ENCODE data around the gene LARGE2. TPM values are rescaled to one million over a fixed set of nuclear protein-coding genes. Genes with fewer than 3 reads are reported as not detected.

Gene LARGE2
- total RNA-seq, 2 experiments from 2014 or later = 2.7 to 3.5 TPM

DNA sequence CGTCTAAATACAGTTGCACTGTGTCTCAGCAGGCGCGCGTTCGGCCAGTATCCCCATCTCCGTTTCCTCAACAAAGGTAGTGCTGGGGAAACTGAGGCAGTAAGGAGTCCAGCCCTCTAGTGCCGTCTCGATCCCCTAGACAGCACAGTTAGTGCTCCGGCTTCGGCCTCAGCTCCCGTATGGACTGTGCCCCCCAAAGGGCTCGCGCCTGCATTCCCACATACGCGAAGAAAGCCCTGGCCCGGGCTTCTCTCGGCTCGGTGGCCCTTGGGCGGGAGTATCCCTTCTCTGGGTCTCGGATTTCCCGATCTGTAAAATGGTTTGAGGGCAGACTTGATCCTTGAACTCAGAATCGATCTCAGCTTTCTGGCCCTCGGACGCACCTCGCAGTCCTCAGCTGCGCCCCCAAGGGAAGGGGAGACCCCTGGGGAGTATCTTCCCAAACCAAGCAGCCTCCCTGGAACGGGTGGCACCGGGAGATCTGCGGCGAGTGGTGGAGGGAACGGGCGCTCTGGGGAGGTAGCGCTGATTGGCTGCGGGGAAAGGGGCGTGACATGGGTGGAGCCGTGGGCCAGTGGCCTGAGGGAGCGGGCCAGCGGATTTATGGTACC is 4.0 kb upstream of the LARGE2 start:
- ATAC-seq (ENCODE audit: poor library complexity) (no peak), DNase-seq (peak in 11 of 14 experiments; percentile 28 to 76 (median 41))
- Histone ChIP-seq H3K4me1 (ENCODE audit: insufficient read depth, low read length) (peaks cover 75% of the 10 kb centered on the region), H3K27me3 (ENCODE audit: control insufficient read depth in 1 of 2, insufficient read depth in 2 of 2, low read length in 2 of 2) (peaks cover 3 to 6% of the 10 kb centered on the region in 2 experiments), H3K9me3 (ENCODE audit: control insufficient read depth in 1 of 2, insufficient read depth in 1 of 2, low read length in 2 of 2) (peaks cover 0 to 3% of the 10 kb centered on the region in 2 experiments), H3K27ac (ENCODE audit: low read depth in 1 of 2, low read length in 2 of 2) (peak overlapping the region; percentile 90 to 95), H3K4me3 (ENCODE audit: low read length) (peak overlapping the region; percentile 93), H3K36me3 (ENCODE audit: insufficient read depth, low read length) (peaks cover 31% of the 10 kb centered on the region)
- intact Hi-C loops (cut with DNase I, micrococcal nuclease) = loop anchor here (1.0 to 10.0 kb wide), 6 partner anchors 70 to 784 kb away; partner anchors contain the start of genes AMBRA1 (in 1 of the 2), ARHGAP1 (in 1 of the 2), PHF21A (in 1 of the 2) and PRDM11 (in 1 of the 2)
- Mint-ChIP-seq H3K36me3 (ENCODE audit: low read depth) (peaks cover 37% of the 10 kb centered on the region), H3K4me3 (peak overlapping the region; percentile 99), H3K27ac (peak overlapping the region; percentile 94), H3K27me3 (peaks cover 8% of the 10 kb centered on the region), H3K4me1 (ENCODE audit: low read depth) (peaks cover 58% of the 10 kb centered on the region), H3K9me3 (no peaks in the 10 kb centered on the region)
- CTCF ChIA-PET = interaction anchor here (1.2 to 1.7 kb wide), 3 partner anchors 8 to 75 kb away, joined by 3 to 6 read pairs (median 4); no protein-coding TSS in a partner anchor
- TF ChIP-seq, protein P1, sequence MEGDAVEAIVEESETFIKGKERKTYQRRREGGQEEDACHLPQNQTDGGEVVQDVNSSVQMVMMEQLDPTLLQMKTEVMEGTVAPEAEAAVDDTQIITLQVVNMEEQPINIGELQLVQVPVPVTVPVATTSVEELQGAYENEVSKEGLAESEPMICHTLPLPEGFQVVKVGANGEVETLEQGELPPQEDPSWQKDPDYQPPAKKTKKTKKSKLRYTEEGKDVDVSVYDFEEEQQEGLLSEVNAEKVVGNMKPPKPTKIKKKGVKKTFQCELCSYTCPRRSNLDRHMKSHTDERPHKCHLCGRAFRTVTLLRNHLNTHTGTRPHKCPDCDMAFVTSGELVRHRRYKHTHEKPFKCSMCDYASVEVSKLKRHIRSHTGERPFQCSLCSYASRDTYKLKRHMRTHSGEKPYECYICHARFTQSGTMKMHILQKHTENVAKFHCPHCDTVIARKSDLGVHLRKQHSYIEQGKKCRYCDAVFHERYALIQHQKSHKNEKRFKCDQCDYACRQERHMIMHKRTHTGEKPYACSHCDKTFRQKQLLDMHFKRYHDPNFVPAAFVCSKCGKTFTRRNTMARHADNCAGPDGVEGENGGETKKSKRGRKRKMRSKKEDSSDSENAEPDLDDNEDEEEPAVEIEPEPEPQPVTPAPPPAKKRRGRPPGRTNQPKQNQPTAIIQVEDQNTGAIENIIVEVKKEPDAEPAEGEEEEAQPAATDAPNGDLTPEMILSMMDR (IDR thresholded peaks at IDR 0.05) = no peak
- POLR2A ChIA-PET = interaction anchor here (0.7 to 3.6 kb wide), 13 partner anchors 8 to 675 kb away, joined by 3 to 43 read pairs (median 5); partner anchors contain the start of genes AMBRA1 and CRY2

DNA sequence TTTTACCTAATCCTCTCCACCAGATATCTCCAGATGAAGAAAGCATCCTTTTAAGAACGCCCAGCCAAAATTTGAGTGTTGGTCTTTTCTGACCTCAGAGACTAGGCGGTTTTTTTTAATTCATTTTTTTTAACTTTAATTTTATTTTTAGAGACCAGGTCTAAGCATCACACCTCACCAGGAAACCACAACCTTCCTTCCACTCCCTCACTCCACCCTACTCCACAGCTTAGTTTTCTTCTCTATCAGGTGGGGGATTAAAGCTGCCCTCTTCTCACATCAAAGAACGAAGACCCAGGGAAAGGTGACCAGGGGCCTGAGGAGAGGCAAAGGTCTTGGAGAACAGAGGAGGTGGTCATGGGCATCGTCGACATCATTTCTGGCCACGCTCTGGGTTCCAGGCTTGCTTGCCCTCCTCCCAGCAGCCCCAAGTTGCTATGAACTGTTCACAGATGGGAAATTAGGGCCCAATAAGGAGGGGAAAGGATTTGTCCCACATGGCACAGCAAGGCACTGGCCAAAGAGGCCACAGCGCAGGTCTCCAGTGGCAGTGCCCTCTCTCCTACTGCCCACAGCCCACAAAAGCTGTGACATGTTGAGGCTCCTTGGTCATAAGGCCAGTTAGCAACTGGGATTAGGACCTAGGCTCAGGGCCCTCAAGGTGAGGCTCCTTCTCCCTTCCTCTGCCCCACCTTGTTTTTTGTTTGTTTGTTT is 3.3 kb upstream of the LARGE2 start:
- Histone ChIP-seq H3K9me3 (ENCODE audit: control insufficient read depth in 1 of 2, insufficient read depth in 1 of 2, low read length in 2 of 2) (peaks cover 0 to 3% of the 10 kb centered on the region in 2 experiments), H3K27me3 (ENCODE audit: control insufficient read depth in 1 of 2, insufficient read depth in 2 of 2, low read length in 2 of 2) (peaks cover 4 to 6% of the 10 kb centered on the region in 2 experiments), H3K27ac (ENCODE audit: low read depth in 1 of 2, low read length in 2 of 2) (peak overlapping the region in 1 of 2 donors; percentile 95), H3K36me3 (ENCODE audit: insufficient read depth, low read length) (peaks cover 24% of the 10 kb centered on the region), H3K4me3 (ENCODE audit: low read length) (peak overlapping the region; percentile 93), H3K4me1 (ENCODE audit: insufficient read depth, low read length) (peaks cover 78% of the 10 kb centered on the region)
- Mint-ChIP-seq H3K4me1 (ENCODE audit: low read depth) (peaks cover 59% of the 10 kb centered on the region), H3K27me3 (peaks cover 10% of the 10 kb centered on the region), H3K4me3 (peak overlapping the region; percentile 99), H3K9me3 (no peaks in the 10 kb centered on the region), H3K27ac (peak overlapping the region; percentile 94), H3K36me3 (ENCODE audit: low read depth) (peaks cover 32% of the 10 kb centered on the region)
- TF ChIP-seq, protein P1 (IDR thresholded peaks at IDR 0.05) = no peak
- ATAC-seq (ENCODE audit: poor library complexity) (no peak), DNase-seq (peak in 2 of 14 experiments; percentile 31 to 54)
- POLR2A ChIA-PET = interaction anchor here (0.7 to 3.6 kb wide), 5 partner anchors 11 to 675 kb away, joined by 3 to 43 read pairs (median 6); partner anchors contain the start of genes AMBRA1 and CRY2
- intact Hi-C loops (cut with DNase I, micrococcal nuclease) = loop anchor here (1.0 to 10.0 kb wide), 6 partner anchors 71 to 783 kb away; partner anchors contain the start of genes AMBRA1 (in 1 of the 2), ARHGAP1 (in 1 of the 2), PHF21A (in 1 of the 2) and PRDM11 (in 1 of the 2)
- CTCF ChIA-PET = interaction anchor here (1.3 to 1.7 kb wide), 2 partner anchors 46 to 76 kb away, joined by 4 to 6 read pairs; no protein-coding TSS in a partner anchor

DNA sequence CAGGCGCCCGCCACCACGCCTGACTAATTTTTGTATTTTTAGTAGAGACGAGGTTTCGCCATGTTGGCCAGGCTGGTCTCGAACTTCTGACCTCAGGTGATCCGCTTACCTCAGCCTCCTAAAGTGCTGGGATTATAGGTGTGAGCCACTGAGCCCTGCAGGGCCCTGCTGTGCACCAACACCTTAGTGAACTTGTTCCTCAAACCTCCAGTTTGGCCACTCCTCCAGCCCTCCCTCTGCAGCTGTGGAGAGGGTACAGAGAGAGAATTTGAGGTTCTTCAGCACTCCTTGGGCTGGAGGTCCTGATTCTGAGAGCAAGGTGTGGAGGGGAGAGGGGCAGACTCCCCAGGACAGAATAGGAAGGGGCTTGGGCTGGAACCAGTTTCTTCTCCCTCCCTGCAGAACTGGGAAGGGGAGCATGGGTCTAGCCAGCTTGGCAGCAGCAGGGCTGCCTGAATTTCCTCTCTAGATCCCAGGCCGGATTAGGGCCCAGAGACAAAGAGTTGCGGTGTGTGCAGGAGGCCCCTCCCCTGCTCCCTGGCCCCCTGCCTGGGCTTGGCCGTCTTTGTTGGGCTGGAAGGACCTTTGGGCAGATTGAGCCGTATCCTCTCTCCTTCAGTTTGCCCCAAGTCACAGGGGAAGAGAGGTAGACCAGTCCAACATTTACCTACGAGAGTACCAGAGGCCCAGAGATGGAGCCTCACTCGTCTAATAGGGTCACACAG is 2.5 kb upstream of the LARGE2 start:
- peak in 1 of 14 experiments; percentile 18 for DNase-seq
- H3K4me3 ChIP-seq (ENCODE audit: low read length) = no peak overlapping the region
- Mint-ChIP-seq H3K4me1 (ENCODE audit: low read depth) (peaks cover 59% of the 10 kb centered on the region), H3K36me3 (ENCODE audit: low read depth) (peaks cover 25% of the 10 kb centered on the region), H3K27ac (peak overlapping the region; percentile 94), H3K4me3 (peak overlapping the region; percentile 99), H3K27me3 (peaks cover 14% of the 10 kb centered on the region), H3K9me3 (no peaks in the 10 kb centered on the region)
- ChIA-PET POLR2A (no interaction called here), CTCF (interaction anchor here (1.7 kb wide), 1 partner anchor 45 kb away, joined by 4 read pairs; no protein-coding TSS in a partner anchor)
- H3K36me3 ChIP-seq (ENCODE audit: insufficient read depth, low read length) = peaks cover 15% of the 10 kb centered on the region
- H3K4me1 ChIP-seq (ENCODE audit: insufficient read depth, low read length) = peaks cover 77% of the 10 kb centered on the region
- H3K9me3 ChIP-seq (ENCODE audit: control insufficient read depth in 1 of 2, insufficient read depth in 1 of 2, low read length in 2 of 2) = peaks cover 0 to 3% of the 10 kb centered on the region in 2 experiments
- H3K27me3 ChIP-seq (ENCODE audit: control insufficient read depth in 1 of 2, insufficient read depth in 2 of 2, low read length in 2 of 2) = peaks cover 4 to 6% of the 10 kb centered on the region in 2 experiments
- ATAC-seq (ENCODE audit: poor library complexity) = no peak
- intact Hi-C loops (cut with DNase I, micrococcal nuclease) = loop anchor here in 1 of 2 experiments (5.0 to 10.0 kb wide), 4 partner anchors 202 to 782 kb away; partner anchors contain the start of genes AMBRA1, ARHGAP1, PHF21A and PRDM11
- H3K27ac ChIP-seq (ENCODE audit: low read depth in 1 of 2, low read length in 2 of 2) = no peak overlapping the region
- TF ChIP-seq, protein P1 (IDR thresholded peaks at IDR 0.05) = no peak

Measured in CD4-positive, alpha-beta T cell (primary cell).